HG03520 (cell line): Measurements from ENCODE around the gene SLC38A1.
"Not testable (repeated sequence)": the region's sequence is repeated elsewhere in the genome, so short reads cannot be mapped to it uniquely, and the experiment has no call there.

Source experiments
- ATAC-seq: cut with Tn5 transposase; IDR thresholded peaks from one replicate; pipeline ENCODE4 v1.9.1; 2021; ENCODE audit warnings: mild to moderate bottlenecking, moderate library complexity; ENCODE audit not compliant: unreplicated experiment

SLC38A1 gene

DNA sequence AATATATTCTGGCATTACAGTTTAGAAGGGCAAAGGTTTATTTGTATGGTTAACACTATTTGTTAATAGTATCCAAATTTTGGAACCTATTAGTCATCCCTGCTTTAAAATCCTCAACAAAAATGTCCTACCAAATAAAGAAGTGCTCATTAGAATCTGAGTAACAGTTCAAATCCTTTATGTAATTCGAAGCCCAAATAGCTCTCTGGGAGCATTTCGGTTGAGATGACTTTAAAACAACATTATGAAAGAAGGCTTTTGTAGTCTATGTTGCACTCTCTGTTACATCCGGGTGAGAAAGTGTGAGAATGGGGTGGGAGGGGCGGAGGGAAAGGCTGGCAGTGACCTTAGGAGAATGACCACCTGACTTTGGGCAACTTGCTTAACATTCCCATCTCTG lies 59.7 kb downstream of the SLC38A1 start:
- no peak for ATAC-seq

DNA sequence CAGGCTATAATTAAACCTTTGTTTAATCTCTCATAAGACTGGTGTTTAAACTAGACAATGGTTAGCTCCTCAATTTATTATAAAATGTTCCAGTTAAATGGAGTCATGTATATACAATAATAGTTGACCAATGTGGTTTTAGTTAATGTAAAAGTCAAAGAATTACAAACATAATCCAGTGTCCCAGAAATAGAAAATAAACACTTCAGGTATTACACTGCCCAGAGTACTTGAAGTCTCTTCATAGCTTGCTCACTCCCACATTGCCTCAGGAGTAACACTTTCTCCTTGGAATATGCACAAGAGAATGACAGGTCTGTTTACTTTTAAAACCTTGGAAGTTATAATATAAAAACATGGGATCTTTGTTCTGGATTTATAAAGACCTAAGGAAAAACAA lies 60.5 kb downstream of the SLC38A1 start:
- ATAC-seq, result no peak

DNA sequence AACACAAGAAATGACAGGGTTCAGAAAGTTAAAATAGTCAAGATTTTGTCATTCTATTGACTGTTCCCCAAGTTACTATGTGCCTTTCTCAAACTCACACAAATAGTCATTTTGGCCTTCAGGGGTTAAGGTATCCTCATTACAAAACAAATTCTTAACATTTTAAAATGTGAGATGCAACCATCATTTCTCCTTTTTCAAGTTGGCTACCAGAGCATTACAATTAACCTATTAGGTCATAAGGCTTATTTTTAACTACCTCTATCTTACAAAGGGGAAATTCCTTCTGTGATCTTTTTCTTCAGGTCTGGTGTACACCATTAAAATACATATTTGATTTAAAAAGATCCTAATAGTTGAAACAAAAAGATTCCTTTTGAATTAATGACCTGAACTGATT lies 61.2 kb downstream of the SLC38A1 start:
- no peak for ATAC-seq

DNA sequence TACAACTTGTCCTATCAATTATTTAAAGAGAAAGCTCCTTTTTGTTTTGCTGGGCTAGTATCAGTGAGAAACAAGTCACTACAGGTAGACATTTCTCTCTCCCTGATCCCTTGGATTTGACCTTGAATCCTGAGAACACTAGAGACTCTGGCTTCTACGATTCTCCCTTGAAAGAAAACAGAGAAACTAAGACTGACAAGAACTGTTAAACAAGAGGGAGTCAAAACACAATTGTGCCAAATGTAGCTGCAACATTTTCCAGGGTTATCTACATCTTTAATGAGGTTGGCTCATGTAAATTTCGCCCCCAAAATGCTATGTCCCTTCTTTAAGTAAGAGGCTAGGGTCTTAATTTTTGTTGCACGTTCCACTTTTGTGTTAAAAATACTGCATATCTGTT lies 62.4 kb downstream of the SLC38A1 start:
- no peak for ATAC-seq

DNA sequence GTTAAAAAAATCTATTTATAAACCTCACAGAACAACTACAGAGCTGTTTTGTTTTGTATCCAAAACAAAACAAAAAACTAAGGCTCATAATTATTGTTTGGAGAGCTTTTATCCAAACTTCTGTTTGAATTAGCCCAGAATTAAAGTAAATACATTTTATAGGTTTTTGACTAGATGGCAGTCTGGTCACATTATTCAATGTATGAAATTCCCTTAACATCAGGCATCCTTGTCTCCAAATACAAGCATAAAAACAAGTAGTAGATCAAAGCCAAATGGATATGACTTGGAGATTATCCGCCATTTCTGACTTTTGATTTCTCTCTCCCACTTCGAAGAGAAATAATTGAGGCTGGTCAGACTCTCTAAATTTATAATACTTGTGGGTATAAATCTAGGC lies 63.5 kb downstream of the SLC38A1 start:
- no peak for ATAC-seq

DNA sequence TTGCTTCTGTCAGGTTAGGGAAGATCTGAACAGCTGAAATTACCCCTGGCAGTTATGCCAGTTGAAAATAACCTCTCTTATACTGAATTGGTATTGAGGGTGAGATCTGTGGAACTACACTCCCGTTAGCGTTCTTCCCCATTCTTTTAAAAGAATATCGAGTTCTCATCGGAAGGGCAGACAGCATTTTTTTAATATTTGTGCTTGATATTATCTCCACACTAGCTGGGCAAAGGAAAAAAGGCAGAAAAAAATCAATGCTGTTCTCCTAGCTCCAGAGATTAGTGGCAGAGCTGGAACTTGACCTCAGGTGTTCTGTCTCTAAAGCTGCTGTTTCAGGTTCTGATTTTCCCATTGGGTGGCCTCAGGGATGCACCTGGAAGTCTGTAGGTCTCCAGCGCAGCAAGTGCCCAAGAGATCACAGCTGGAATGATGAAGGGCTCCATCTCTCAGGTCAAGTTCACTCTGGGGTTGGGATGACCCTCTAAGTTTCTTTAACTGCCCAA lies 67.5 kb downstream of the SLC38A1 start:
- no peak for ATAC-seq

DNA sequence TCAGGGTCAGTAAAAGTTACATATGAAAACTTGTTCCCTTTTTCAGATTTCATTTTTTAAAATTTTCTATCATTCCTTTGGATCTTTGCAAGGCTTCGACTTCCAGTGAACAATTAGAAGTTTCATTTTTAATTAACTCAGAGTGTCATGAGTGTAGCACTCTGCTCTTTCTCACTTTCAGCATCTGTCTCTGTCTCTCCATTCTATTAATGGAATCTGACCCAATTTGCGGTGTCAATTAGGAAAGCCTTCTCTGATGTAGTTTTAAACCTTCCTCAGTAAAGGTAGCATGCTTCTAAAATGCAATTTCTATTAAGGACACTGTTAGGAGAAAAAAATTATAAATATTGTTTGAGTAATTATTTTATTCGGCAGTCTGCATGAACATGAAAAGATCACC lies 68.3 kb downstream of the SLC38A1 start:
- no peak for ATAC-seq

DNA sequence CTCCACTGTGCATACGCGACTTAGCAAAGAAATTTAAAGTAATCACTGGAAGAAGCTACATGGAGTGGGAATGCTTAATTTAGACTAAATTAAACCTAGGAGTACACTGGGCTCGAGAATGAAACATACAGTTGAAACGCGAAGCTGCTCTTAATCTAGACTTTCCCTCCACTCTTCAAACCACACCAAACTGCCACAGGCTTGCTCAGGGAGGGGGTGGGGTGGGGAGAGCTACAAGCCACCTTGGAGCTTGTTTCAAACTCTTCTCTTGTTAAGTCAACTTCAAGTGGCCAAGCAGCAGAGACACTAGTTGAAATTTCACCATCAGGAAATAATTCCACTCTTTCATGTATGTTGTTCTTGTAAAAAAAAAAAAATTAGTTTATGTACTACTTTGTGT lies 69.9 kb downstream of the SLC38A1 start:
- ATAC-seq, result no peak

DNA sequence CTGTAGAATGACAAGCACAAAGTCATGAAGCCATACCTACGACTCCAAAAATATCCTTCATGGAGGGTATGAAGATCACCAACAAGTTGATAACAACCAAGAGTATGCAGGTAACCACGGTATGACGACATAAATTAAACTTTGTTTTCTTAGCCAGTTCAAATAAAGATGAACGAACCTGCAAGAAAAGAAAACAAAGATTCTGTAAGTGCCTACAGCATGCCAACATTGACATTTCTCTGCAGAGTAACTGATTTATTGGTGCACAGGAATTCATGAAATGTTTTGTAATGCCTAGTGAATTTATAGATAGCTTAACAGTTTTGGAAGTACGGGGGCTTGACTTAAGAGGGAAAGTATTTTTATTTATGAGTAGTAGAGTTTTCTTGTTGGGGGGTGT lies 71.0 kb downstream of the SLC38A1 start:
- ATAC-seq, result no peak

DNA sequence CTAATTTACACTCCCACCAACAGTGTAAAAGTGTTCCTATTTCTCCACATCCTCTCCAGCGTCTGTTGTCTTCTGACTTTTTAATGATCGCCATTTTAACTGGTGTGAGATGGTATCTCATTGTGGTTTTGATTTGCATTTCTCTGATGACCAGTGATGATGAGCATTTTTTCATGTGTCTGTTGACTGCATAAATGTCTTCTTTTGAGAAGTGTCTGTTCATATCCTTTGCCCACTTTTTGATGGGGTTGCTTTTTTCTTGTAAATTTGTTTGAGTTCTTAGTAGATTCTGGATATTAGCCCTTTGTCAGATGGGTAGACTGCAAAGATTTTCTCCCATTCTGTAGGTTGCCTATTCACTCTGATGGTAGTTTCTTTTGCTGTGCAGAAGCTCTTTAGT lies 78.3 kb downstream of the SLC38A1 start:
- ATAC-seq, result not testable (repeated sequence)

DNA sequence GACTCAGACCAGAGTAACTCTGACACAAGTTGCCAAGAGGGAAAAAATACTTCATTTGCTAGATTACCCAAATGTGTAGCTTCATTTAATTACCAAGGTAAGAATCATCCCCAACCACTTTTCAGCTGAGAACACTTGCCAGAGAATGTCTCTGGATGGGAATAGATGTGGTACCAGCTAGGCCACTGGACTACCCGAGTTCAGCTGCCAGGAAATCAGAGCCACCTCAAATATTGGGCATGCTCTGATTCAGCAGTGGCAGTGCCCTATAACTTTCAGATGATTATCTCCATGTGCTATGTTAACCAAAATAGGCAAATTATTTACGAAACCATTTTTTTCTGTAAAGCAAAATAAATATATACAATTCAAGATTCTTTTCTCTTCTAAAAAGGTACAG lies 80.7 kb downstream of the SLC38A1 start:
- ATAC-seq, result no peak

DNA sequence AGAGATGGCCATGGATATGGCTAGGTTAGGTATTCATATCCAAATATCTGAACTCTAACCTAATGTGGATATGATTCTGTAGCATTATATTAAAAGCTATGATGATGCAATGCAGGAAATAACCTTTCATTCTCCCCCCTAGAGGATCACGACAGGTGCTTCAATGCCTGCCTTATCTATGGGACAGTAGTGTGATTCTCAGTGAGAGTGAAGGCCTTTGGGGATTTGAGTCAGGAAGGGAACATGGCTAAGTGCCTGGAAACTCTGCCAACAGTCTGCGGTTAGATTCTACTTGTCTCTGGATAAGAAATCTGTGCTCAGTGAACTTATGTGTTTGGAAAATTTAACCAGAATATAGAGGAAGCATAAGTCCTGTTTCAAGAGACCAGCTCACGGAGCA lies 81.8 kb downstream of the SLC38A1 start:
- no peak for ATAC-seq

DNA sequence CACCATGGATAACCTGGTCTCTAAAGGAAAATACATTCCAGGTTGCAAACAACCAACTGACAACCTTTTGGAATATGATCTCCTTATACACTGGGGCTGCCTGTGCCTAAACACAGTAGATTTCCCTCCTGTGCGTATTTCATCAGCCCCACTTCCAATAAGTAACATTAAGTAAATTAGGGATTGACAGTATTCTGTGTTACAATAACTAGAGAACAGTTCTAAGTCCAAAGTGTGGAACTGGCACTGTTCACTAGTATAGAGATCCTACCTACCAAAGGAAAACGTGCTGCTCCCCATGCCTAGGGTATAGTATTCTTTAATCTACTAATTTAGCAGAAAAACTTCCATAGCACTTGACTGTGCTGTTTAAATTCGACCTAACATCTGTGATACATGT lies 82.8 kb downstream of the SLC38A1 start:
- ATAC-seq, result no peak

DNA sequence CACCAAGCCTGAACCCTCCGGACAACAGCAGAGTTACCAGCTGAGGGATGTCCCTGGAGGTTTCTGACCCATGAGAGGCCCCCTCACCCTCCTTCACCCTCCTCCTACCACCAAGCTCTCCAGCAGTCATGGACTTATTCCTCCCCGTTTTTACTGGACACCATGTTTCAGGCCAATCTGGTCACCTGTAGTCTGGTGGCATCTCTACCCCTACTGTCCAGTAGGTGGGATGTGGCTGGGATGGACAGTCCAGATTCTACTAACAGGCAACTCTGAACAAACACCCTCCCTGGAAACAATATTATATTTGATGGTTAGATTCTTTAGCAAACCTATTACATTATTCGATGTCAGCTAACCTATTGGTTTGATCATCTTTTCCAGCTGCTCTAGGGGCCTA lies 83.2 kb downstream of the SLC38A1 start:
- ATAC-seq, result no peak

DNA sequence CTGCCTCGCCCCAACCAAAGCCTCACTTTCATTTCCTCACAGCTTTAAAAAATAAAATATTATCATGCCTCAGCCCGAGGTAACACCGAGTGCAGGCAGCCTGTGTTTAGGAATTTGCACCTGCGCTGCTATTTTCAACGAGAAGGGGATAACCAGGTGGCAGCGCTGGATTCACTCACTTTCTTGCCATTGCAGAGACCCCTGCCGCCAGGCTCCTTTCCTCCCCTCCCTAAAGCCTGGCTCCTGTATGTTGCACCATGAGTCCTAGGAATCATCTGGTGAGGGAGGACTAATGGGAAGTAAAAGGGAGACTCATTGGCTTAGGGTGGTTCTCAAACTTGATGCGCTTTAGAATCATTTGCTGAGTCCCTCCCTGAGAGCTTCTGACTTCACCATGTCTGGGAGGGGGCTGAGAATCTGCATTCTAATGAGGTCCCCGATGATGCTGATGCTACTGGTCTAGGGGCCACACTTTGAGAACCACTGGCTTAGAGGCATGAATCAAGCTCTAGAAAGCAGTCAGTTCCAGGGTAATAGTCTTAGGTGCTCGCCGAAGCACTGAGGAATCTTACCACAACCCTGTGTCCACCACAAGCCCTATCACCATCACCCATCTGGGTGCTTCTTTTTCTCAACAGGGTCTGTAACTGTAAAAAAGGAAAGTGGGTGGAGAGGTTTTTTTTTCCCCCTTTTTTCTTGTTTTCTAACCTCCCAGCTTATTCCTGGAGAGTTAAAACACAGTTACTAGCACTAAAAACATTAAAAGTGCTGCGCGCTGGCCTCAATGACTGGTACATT lies 83.8 kb downstream of the SLC38A1 start:
- no peak for ATAC-seq

DNA sequence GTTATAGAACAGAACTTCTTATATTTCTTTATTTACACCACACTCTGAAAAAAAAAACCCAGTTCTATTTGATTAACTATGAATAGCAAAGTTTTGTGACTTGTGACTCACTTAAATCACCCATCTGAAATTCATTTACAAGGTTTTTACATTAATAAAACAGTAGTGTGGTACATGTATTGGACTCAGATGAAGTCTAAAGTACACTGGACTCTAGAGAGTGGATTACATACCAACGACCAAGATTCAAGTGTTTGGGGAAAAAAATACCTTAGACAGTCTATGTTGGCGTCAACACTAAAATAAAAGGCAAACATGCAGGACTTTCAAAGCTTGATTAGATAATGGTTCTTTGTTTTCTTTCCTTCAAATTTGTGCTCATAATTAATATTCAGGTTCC lies 85.7 kb downstream of the SLC38A1 start:
- ATAC-seq, result no peak

DNA sequence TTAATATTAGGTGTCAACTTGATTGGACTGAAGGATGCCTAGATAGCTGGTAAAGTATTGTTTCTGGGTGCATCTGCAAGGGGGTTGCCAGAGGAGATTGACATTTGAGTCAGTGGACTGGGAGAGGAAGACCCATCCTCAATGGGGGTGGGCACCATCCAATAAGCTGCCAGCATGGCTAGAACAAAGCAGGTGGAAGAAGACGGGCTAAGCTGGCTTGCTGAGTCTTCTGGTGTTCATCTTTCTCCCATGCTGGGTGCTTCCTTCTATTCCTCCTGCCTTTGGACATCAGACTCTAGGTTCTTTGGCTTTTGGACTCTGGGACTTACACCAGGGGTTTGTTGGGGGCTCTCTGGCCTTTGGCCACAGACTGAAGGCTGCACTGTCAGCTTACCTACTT lies 87.4 kb downstream of the SLC38A1 start:
- ATAC-seq, result no peak

DNA sequence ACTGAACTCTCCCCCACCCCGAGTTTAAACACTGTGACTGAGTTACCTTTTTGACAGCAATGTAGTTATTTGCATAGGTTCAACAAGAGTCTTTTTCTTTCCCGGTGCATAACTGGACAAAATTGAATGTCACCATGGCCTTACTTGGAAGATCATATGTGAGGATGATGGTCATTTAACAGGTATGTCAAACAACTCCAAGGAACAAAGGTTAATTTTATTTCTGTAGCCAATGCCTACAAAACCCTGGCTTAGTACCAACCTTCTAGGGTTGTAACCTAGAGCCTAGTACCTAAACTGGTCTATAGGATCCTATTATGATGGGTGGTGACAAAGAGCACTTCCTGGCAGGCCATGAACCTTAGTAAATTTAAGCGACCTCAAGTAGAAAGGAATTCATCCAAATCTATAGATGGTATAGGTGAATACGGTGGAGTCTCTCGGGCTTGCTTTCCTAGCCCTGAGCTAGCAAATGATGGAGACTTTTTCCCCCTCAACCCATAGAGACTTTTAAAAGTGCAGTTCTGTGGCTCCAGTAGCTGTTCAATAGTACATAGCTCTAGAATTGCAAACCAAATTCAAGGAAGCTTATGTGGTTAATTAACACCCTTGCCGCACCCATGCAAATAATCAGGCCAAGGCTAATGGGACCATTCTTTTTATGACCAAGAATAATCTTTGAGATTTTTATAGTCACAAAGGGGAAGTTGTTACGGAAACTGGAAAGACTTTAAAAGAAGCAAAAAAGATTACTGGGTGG lies 89.0 kb downstream of the SLC38A1 start:
- no peak for ATAC-seq

DNA sequence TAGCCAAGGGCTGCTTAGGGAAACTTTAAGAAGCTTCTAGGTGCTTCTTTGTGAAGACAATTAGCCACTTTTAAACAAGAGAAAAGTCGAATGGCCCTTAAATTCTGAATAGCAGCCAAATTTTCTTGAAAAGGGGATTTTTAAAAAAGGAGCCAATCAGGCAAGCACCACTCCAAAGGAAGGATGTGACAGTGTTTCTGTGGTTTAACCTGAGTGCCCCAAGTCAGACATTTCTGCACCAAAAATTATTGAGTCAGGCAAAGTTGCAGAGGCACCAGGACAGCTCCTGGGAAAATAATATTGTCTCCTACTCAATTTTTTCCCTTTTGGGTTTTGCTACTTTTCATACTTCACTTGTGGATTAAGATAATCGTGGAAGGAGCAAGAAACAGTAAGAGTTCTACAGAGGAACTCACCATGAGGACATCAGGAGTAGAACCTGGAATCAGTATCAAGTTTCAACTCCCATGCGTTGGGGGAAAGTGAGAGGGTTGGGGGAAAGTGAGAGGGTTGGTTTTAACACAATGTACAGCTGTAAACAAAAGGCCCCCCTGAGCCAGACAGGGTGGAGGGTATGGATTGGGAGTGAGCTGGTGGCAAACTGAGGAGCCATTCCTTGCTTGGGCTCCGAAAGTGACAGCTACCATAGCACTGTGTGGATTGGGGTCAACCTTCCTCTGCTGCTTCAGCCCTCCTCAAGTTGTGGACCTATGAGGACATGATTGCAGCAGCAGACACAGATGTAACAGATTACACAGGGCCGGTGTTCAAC lies 90.8 kb downstream of the SLC38A1 start:
- no peak for ATAC-seq

DNA sequence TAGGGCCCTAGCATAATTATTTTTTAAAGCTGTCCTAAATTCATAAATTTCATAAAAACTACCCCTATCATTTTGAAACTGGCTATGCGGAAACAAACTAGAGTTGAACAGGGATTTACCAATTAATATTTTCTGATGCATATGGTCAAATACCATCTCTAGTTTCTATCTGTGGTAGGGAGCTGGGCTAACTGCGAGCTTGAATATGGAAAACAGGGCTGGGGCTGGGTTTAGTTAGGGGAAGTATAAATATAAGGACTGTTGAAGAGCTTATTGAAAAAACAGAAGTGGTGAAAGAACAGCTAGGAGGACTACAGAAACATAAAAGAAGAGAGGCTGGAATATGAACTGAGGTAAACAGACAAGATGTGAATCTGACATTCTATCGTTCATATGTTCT lies 91.8 kb downstream of the SLC38A1 start:
- no peak for ATAC-seq

DNA sequence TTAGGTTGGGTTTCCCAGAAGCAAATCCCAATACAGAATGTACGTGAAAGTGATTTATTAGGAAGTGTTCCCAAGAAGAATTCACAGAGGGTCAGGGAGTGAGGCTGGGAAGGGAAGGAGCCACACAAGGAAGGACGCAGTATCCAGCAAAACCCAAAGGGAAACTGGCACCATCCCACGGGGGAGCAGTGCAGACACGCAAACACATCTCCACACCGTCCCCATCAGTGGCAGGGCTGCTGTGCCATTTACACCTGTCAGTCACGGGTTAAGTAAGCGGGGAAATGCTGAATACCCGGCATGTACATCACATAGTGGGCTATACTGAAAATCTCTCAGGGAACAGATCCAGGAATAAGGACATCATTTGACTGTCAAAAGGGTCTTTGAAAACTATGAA lies 93.9 kb downstream of the SLC38A1 start:
- ATAC-seq, result no peak
